Superior temporal gyrus (tissue), 1 donor: ENCODE data around the gene PNPLA6.

Experiments used
- DNase-seq: peaks from one replicate; pipeline ENCODE4 v3.0.0-alpha.2; 2016; ENCODE audit errors: extremely low spot score

Gene PNPLA6

DNA sequence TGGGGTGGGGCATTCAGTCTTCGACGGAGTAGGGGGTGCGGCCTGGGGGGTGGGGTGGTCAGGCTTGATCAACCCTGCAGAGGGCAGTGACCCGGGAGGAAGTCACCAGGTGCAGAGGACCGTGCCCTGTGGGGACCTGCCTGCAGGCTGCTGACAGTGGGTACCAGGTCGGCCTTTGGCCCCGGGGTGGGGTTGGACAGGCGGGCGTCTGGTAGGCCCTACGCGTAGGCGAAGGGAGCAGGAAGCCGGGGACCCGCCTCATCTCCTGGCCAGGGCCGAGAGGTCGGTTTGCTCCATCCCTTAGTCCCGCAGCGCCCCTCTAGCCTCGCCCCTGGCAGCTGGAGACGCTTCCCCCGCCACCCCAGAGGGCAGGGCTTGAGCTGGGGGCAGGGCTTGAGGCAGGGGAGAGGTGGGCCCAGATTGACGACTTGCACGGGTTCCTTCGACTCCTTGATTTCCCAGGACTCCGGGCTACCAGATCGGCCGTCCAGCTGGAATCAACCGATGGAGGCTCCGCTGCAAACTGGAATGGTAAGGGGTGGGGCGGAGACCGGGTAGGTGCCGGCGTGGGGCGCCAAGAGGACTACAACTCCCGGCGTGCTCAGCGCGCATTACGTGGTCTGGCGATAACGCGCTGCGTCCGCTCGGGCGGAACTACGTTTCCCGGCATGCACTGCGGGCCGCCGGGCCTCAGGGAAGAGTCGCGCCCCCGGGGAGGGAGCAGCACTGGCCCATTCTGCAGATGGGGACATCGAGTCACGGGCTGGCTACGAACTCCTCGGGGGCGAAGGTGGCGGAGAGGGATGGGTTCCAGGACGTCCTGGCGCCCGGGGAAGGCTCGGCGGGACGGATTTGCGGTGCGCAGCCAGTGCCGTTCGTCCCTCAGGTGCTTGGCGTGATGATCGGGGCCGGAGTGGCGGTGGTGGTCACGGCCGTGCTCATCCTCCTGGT lies at the start of gene PNPLA6:
Gene PNPLA6, plus strand, starts transcription at position 671 of the 951 bp plus-strand sequence. Its CDS starts 72 bp downstream, at position 743.
- peak; percentile 97 for DNase-seq

DNA sequence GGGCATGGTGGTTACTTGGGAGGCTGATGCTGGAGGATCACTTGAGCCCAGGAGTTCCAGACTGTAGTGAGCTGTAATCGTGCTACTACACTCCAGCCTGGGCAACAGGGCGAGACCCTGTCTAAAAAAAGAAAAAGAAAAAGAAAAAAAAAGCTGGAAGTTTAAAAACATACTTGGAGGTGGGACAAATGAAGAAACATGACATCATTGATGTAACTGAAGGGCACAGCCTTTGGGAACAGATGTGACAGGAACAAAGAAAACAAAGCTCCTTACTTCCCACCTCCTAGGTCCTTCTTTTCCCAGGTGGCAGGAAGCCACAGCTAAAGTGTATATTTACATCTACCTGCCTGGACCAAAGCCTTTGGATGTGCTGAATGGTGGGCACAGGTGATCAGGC lies 48.6 kb upstream of the PNPLA6 start:
- no peak for DNase-seq

DNA sequence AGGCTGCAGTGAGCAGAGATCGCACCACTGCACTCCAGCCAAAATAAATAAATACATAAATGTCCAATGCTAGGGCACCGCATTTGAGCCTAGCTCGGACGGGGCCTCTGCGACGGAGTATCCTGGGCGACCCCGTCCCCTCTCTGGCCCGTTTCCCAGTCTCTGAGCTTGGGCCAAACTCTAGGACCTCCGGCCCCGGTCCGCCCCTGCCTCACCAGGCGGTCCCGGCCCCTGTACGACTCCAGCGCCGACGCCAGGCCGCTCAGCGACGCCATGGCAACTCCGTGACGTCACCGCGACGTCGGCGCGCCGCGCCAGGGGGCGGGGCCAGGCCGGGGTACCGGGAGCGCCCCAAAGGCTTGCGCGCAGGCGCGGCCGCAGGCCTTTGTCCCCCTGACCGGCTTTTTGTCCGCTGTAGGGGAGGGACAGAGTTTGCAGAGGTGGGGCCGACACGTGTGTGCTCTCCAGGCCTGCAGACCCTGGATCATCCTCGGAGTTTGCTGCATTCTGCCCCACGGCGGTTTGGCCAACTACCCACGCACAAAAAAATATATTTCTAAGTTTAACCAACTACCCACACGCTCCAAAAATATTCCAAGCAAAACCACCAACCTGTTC lies 46.7 kb upstream of the PNPLA6 start, which contains the start of gene PEX11G:
Gene PEX11G, minus strand, starts transcription at position 300 of the 618 bp plus-strand sequence. Its CDS starts 25 bp downstream, at position 275.
- peak; percentile 89 for DNase-seq

DNA sequence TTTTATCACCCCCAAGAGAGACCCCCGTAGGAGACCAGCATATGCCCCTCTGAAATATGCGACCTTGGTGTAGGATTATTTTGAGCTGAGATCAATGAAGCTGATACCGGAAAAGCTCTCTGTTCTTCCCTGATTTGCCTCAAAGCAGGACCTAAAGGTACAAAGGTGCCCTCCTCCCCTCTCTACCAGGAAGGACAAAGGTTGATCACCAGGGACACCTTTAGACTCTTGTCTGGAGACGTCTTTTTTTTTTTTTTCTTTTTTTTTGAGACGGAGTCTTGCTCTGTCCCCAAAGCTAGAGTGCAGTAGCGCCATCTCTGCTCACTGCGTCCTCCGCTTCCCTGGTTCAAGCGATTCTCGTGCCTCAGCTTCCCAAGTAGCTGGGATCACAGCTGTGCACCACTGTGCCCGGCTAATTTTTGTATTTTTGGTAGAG lies 45.9 kb upstream of the PNPLA6 start:
- DNase-seq, result no peak

- DNase-seq, result no peak
These were observed 43.4 kb upstream of the PNPLA6 start for GRCh38 chr19:7492142-7492541.

- DNase-seq, result no peak
These were observed 43.0 kb upstream of the PNPLA6 start for GRCh38 chr19:7492558-7492957.

DNA sequence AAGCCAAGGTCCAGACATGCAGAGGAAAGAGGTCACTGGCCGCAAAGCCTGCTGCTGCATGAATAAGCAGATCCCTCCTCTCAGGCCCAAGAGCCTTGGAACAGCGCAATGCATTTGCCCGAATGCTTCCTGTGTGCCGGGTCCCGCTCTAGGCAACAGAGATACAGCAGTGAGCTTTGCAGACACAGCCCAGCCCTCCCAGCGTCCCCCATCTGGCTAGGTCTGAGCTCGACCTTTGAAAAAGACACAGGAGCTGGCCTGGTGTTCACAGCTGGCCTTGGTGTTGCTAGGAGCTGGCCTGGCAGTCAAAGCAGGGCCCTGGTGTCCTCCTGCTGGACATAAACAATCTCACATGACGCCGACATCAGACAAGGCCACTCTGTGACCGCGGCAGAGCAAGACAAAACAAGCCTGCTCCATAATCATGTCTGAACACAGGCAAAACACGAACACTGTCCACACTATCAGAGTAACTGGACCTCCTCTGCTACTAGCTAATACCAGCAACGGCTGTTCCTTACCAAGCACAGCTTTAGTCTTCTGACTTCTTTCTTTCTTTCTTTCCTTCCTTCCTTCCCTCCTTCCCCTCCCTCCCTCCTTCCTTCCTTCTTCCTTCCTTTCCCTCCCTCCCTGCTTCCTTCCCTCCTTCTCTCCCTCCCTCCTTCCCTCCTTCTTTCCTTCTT lies 41.0 kb upstream of the PNPLA6 start:
- DNase-seq, result peak; percentile 93

GRCh38 chr19:7497292-7497691 lies 38.2 kb upstream of the PNPLA6 start:
- peak; percentile 47 for DNase-seq

- DNase-seq, result peak; percentile 80
These were observed 34.6 kb upstream of the PNPLA6 start for GRCh38 chr19:7500811-7501450.

DNA sequence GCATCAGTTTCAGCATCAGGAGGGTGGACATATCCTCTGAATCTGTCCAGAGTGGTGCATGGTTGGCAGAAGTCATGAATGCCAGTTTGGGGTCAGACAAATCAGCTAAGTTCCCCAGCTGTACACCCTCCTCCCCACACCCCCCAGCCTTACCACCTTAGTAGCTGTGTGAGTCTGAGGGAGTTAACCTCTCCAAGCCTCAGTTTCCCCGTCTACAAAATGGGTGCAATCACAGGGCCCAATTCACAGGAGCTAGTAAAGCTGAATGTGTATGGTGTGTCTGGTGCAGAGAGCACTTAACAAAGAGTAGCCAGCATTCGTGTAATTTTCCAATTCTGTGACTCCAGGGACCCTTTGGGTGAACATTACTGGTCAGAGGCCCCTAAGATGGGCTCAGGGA lies 33.0 kb upstream of the PNPLA6 start:
- no peak for DNase-seq

DNA sequence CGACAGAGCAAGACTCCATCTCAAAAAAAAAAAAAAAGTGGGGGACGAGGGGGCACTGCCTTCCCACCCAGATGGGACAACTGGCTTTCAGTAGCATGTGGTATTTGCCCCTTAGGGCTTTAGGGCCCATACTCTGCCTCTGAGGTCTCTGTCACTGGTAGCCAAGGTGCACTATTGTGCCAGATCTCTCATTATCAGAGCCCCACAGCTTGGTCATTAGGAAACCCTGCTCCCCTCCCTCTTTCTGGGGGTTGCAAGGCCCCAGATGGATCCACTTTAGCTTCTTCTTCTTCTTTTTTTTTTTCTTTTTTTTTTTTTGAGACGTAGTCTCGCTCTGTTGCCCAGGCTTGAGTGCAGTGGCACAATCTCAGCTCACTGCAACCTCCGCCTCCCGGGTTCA lies 30.8 kb upstream of the PNPLA6 start:
- DNase-seq, result no peak

- no peak for DNase-seq
These were observed 30.2 kb upstream of the PNPLA6 start for GRCh38 chr19:7505288-7505681.

DNA sequence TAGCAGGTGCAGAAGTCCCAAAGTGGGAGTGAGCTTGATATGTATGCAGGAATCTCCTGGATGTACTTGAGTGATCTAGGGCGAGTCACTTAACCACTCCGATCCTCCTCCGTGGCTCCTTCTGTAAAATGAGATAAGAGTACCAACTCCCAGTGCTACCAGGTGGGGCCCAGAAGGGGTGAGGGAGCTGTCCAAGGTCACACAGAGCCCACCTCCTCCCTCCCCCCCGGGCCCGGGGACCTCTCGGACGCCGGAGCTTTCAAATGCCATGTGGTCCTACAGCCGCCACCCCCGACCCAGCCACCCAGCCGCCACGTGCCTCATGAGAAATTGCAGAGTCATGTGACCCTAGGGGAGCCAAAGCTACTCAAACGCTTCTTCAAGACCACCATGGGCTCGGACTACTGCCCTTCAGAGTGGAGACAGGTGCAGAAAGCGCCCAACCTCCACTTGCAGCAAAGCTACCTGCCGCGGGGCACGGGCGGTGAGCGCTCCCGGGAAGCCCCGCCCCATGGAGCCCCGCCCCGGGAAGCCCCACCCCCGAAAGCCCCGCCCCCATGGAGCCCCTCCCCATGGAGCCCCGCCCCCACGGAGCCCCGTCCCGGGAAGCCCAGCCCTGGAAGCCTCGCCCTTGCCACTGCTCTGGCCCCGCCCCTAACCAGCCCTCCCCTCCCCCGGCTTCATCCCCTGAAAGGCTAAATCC lies 29.7 kb upstream of the PNPLA6 start:
- no peak for DNase-seq

DNA sequence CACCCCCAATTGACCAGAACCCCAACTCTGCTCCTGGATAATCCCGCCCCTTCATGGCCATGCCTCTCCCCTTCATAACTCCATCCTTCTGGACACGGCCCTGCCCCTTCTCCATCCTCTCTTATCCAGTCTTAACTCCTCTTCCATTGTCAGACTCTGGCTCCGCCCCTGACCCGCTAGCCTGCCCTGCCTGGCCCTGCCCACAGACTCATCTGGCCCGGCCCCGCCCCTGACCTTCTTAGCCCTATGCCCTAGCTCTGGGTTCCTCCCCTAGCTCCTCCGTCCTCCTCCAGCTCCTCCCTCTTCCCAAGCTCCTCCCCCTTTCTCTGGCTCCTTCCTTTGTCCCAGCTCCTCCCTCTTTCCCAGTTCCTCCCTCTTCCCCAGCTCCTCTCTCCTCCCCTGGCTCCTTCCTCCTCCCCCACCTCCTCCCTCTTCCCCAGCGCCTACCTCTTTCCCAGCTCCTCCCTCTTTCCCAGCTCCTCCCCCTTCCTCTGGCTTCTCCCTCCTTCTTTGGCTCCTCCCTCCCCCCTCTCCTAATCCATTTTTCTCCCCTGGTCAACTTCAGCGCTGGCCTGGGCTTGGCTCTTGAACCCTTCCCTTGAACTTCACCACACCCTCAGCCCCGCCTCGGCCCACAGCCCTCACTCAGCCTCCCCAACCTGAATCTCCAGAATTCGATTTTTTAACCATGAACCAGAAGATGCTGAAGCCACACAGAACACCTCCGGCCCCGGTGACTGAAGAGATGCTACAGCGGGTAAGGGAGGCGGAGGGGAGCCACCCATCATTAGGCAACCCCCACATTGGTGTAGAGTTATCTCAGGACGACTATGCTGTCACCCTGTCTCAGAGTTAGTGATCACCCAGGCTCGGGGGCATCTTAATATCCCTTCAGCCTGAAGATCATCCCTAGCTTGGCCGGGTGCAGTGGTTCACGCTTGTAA lies 28.9 kb upstream of the PNPLA6 start:
- no peak for DNase-seq

- no peak for DNase-seq
These were observed 27.6 kb upstream of the PNPLA6 start for GRCh38 chr19:7507884-7508283.

- no peak for DNase-seq
These were observed 25.9 kb upstream of the PNPLA6 start for GRCh38 chr19:7509625-7510024.

- DNase-seq, result no peak
These were observed 23.1 kb upstream of the PNPLA6 start for GRCh38 chr19:7512400-7512851.

GRCh38 chr19:7513809-7514642 lies 21.5 kb upstream of the PNPLA6 start:
- DNase-seq, result no peak

GRCh38 chr19:7515110-7515644 lies 20.3 kb upstream of the PNPLA6 start:
- peak; percentile 71 for DNase-seq
